H1 (cell line): ENCODE measurements around the gene PGBD5. TPM values are rescaled to one million over a fixed set of nuclear protein-coding genes. Genes with fewer than 3 reads are reported as not detected.

Source experiments
- BRCA1 ChIP-seq: IDR thresholded peaks from 2 replicates; pipeline ENCODE4 v1.6.1; 2012; ENCODE audit warnings: low read depth, low read length, improper control_type of control experiment
- CEBPB ChIP-seq: IDR thresholded peaks from 2 replicates; pipeline ENCODE4 v1.6.1; 2012; ENCODE audit warnings: low read depth, low read length
- CHD7 ChIP-seq: fragments of 300-600 bp; sonication (generic); IDR thresholded peaks from 2 replicates; pipeline ENCODE4 v1.7.1; 2012; ENCODE audit warnings: low read length, moderate library complexity, mild to moderate bottlenecking, inconsistent platforms; ENCODE audit not compliant: insufficient replicate concordance
- CTBP2 ChIP-seq: IDR thresholded peaks from 2 replicates; pipeline ENCODE4 v1.7.0; 2011; ENCODE audit warnings: borderline replicate concordance, mild to moderate bottlenecking, moderate library complexity, mixed read lengths, low read length; ENCODE audit not compliant: insufficient read depth, insufficient read length
- EGR1 ChIP-seq: IDR thresholded peaks from 2 replicates; pipeline ENCODE4 v1.6.1; 2011; ENCODE audit warnings: low read depth, low read length, borderline replicate concordance
- EP300 ChIP-seq, 2 experiments: IDR thresholded peaks; 1 replicate in 1 of 2; 2 replicates in 1 of 2; pipeline ENCODE4 v1.6.1; 2011 to 2012; ENCODE audit warnings: low read depth in 2 of 2, low read length in 2 of 2, mild to moderate bottlenecking in 2 of 2, borderline replicate concordance in 1 of 2, inconsistent platforms in 1 of 2, moderate library complexity in 1 of 2
- HDAC6 ChIP-seq: IDR thresholded peaks from one replicate; pipeline ENCODE4 v1.7.1; 2012; ENCODE audit warnings: low read depth, mild to moderate bottlenecking, inconsistent platforms, low read length, moderate library complexity
- NANOG ChIP-seq: IDR thresholded peaks from 2 replicates; pipeline ENCODE4 v1.6.1; 2011; ENCODE audit warnings: low read length, low read depth, mild to moderate bottlenecking, inconsistent platforms; ENCODE audit not compliant: insufficient read depth, poor library complexity, severe bottlenecking
- POLR2A ChIP-seq, 2 experiments: IDR thresholded peaks; 1 replicate in 1 of 2; 2 replicates in 1 of 2; pipeline ENCODE4 v1.6.1; 2011; ENCODE audit warnings: low read depth in 2 of 2, low read length in 2 of 2, mild to moderate bottlenecking in 2 of 2; ENCODE audit errors: control extremely low read depth in 1 of 2
- polyA plus RNA-seq, 7 experiments: library from polyadenylated mRNA; depleted of rRNA in 3 of 7; stranded (reverse) in 5 of 7; unstranded in 2 of 7; fragments of >200 nt in 5 of 7; fragments of 200-250 nt in 2 of 7; gene quantifications; 1 replicate in 5 of 7; 2 replicates in 1 of 7; 4 replicates in 1 of 7; pipeline versions ENCODE4 v1.2.1 to v1.2.3, GENCODE V29; 2011 to 2013; ENCODE audit warnings: missing spikeins in 2 of 7, mixed read lengths in 2 of 7
- total RNA-seq: library from RNA; stranded (reverse); fragmentation: NEBNext Ultra II Directional; extraction: Animal tissue kit (Norgen Biotek cat#: 25700); gene quantifications from 2 replicates; pipeline ENCODE4 v1.2.1, GENCODE V29; 2021

PGBD5 gene
- total and polyA plus RNA-seq, 2 of the 8 experiments (the other 6 are each of a cell fraction or from before 2014, with no cell fraction given), result 16.3 to 18.4 TPM

DNA sequence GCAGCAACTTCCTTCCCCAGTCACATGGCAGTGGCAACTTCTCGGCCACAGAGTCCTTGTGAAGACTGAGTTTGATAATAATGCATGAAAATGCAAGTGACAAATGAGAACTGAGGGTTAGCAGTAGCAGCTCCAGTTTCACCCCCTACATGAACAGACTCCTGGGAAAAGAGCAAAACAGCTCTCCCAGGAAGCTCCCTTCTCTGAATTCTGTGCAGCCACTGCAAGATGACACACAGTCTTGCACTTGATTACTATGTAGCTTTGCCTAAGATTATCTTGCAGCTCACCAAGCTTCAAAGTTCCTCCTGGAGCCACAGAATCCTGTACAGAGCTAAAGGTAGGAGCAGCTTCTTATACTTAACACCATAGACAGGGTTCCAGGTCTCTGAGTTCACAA, 4.7 kb downstream of the PGBD5 start (continued):
- TF ChIP-seq CHD7 (no peak), NANOG (no peak), CEBPB (no peak), CTBP2 (no peak), EP300 (IDR thresholded peaks at IDR 0.05; ENCODE audit: borderline replicate concordance in 1 of 2, low read depth in 2 of 2, low read length in 2 of 2) (no peak), EGR1 (no peak), HDAC6 (no peak), POLR2A (IDR thresholded peaks at IDR 0.05; ENCODE audit: control extremely low read depth in 1 of 2, low read depth in 2 of 2, low read length in 2 of 2) (no peak), BRCA1 (no peak)
